Epithelial cell of proximal tubule (primary cell): ENCODE data around the gene CNTFR. TPM values are rescaled to one million over a fixed set of nuclear protein-coding genes. Genes with fewer than 3 reads are reported as not detected.

ENCODE experiments used
- DNase-seq: peaks from one replicate; pipeline ENCODE4 v3.0.0-alpha.2; 2011; ENCODE audit warnings: low read depth
- H3K4me3 ChIP-seq: 2 replicates; pipeline ENCODE4 v1.5.1; 2011; ENCODE audit warnings: low read depth, mild to moderate bottlenecking, low read length
- total RNA-seq: library from RNA; depleted of rRNA; stranded (reverse); fragments of >200 nt; gene quantifications from 2 replicates; pipeline ENCODE4 v1.2.3, GENCODE V29; 2015
- TF ChIP-seq, protein P1 (sequence below): conservative IDR thresholded peaks from 2 replicates; pipeline ENCODE4 v1.5.1; 2012; ENCODE audit warnings: low read depth, mild to moderate bottlenecking, low read length

Gene CNTFR
- total RNA-seq, 1 donor from 2014 or later: not detected

DNA sequence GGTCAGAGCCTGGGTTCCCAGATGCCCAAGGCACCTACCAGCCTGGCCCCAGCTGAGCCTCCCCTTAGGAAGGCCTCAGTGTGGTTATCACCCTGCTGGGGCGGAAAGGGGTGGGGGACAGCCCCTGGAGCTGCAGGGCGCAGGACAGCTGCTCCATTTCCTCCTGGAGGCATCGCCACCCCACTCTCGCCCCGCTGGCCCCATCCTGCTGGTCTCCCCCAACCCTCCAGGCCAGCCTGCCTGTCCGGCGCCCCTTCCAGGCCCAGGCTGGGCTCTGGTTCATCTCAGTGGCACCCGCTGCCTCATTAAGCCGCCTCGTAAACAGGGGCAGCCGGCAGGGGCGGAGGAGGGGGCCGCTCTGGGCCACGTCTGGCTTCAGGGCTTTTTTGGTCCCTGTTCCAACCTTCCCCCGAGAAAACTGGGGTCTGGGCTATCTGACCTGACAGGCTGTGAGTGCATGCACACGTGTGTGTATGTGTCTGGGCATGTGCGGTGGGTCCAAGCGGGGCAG is 36.0 kb downstream of the CNTFR start:
- TF ChIP-seq, protein P1, sequence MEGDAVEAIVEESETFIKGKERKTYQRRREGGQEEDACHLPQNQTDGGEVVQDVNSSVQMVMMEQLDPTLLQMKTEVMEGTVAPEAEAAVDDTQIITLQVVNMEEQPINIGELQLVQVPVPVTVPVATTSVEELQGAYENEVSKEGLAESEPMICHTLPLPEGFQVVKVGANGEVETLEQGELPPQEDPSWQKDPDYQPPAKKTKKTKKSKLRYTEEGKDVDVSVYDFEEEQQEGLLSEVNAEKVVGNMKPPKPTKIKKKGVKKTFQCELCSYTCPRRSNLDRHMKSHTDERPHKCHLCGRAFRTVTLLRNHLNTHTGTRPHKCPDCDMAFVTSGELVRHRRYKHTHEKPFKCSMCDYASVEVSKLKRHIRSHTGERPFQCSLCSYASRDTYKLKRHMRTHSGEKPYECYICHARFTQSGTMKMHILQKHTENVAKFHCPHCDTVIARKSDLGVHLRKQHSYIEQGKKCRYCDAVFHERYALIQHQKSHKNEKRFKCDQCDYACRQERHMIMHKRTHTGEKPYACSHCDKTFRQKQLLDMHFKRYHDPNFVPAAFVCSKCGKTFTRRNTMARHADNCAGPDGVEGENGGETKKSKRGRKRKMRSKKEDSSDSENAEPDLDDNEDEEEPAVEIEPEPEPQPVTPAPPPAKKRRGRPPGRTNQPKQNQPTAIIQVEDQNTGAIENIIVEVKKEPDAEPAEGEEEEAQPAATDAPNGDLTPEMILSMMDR: no peak
- no peak overlapping the region for H3K4me3 ChIP-seq
- no peak for DNase-seq

DNA sequence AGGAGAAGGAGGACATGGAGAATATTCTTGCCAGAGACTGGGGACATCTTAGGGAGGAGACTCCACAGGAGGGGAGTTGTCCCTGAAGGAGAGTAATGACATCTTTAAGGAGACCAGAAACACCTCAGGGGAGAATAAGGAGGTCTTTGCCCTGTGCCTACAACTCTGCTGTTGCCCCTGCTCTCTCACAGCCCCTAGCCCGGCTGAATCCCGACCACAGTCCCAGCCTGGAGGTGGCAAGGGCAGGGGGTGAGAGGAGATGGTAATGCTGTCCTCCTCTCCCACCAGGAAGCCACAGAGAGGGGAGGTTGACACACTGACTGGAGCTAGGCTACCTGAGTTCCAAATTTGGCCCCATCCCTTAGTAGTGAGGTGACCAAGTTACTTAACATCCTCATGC is 36.5 kb downstream of the CNTFR start:
- TF ChIP-seq, protein P1: no peak
- DNase-seq: no peak
- no peak overlapping the region for H3K4me3 ChIP-seq

DNA sequence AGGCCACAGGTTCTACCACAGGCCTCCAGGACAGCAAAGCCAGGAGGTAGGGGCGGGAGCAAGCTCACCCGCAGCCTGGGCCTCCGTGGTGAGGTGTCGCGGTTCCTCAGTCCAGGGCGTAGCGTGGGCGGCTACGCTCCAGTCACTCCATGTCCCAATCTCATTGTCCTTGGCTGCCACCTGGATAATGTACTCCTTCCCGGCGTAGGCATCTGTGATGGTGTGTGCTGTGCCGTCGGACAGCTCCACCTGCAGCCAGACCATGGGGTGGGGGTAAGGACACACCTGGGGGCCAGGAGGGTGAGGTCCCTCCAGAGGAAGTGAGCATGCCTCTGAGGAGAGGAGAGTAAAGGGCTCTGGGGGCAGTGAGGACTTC is 36.9 kb downstream of the CNTFR start:
- DNase-seq: no peak
- TF ChIP-seq, protein P1: no peak

DNA sequence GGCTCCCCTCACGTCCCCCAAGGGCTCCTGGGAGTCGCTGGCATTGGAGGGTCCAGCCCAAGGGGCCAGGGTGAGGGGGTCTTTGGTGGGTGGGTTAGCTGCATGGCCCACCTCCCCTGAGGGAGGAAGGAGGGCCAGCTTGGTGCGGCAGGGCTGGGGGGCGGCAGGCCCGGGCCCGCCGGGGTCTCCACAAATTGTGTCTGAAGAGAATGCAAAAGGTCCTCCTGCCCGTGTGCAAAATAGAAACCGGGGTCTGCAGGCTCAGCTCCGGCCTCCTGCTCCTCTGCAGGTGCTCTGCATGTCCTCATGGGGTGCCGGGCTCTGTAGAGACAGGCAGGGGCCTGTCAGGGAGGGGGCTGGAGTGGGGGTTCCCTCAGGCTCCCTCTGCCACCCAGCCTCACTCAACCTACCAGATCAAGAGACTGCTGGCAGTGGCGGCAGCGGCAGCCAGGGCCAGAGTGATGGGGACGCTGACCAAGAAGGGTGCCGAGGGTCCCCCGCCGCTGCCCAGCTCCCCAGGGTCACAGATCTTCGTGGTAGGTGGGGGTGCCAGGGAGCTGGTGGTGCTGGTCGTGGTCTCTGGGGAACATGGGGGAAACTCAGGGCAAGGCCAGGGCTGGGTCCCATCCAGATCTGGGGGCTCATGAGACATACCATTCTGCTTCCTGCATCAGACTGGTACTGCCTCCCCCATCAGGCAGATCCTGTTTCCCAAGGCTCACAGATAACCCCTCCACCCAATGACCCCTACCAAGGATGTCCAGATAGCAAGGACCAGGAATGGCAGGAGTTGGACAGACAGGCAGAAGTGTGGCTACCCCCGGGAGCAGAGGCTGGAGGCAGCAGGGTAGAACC is 37.5 kb downstream of the CNTFR start:
- no peak overlapping the region for H3K4me3 ChIP-seq
- TF ChIP-seq, protein P1: no peak
- no peak for DNase-seq

More for the DNA sequence above, 36.9 kb downstream of the CNTFR start:
- H3K4me3 ChIP-seq: no peak overlapping the region

DNA sequence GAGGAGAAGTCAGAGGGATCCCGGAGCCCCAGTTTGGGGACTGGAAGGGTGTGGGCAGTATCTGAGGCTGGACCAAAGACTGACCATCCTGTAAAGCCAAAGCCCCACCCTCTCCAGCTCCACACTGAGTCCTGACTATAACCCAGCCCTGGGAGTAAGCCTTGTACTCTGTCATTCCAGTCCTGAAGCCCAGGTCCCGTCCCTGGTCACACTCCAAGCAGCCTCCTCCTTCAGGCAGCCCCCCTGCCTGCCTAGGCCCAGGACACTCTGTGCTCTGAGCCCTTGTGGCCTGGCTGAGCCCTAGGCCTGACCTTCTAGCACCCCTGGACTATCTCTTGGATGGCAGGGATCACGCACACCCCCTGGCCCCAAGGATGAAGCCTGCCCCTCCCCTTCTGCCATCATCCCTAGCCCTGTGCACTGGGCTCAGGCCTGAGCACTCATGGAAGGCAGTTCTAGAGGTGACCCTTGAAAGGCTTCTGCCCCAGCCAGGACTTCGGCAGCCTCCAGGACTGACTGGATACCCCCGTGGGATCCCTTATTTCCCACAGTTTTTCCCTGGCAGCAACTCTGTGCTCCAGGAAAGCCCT is 38.7 kb downstream of the CNTFR start:
- no peak for DNase-seq
- no peak overlapping the region for H3K4me3 ChIP-seq
- TF ChIP-seq, protein P1: no peak

DNA sequence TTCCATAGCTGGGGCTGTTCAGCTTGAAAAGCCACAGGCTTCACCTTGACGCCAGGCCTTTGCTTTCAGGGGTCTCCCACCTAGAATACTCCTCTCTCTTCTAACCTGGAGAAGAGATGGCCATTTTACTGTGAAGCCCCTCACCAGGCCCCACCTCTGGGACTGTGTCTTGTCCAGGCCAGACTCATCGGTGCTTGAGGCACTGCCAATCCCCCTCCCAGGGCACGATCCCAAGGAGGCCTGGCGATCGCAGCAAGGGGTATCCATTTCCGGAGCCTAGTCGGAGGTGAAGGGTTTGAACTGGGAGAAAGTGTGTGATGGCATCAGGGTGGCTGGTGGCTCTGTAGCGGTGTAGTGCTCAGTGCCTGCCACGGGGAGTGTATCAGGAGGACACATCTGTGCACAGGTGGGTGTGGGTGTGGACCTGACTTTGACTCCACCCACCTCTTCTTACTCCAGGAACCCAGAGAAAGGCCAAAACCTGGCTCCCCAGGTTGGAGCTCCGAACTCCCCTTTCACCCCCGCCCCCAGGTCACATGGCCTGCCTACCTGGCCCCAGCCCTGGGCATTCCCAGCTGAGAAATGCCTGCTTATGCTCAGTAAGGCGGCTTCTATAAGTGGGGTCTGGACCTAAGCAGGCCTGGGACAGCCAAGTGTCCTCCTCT is 39.4 kb downstream of the CNTFR start:
- H3K4me3 ChIP-seq: no peak overlapping the region
- no peak for DNase-seq
- TF ChIP-seq, protein P1: no peak
